HG02943 (cell line): ENCODE measurements around the gene NINJ2.
A peak's percentile ranks its signal among the peaks of the same experiment; 100 is the strongest.
"Not testable (repeated sequence)": the region's sequence is repeated elsewhere in the genome, so short reads cannot be mapped to it uniquely, and the experiment has no call there.

Source experiments
- ATAC-seq: cut with Tn5 transposase; IDR thresholded peaks from one replicate; pipeline ENCODE4 v1.9.1; 2021; ENCODE audit warnings: mild to moderate bottlenecking, low read depth, moderate library complexity; ENCODE audit not compliant: unreplicated experiment

Gene NINJ2

GRCh38 chr12:643475-644302 lies 19.6 kb downstream of the NINJ2 start:
- ATAC-seq: no peak

GRCh38 chr12:642633-643474 lies 20.4 kb downstream of the NINJ2 start:
- peak; percentile 67 for ATAC-seq

- ATAC-seq: not testable (repeated sequence)
These were observed 21.9 kb downstream of the NINJ2 start for GRCh38 chr12:641321-641720.

- ATAC-seq: no peak
These were observed 22.5 kb downstream of the NINJ2 start for GRCh38 chr12:640773-641172.

GRCh38 chr12:639988-640387 lies 23.3 kb downstream of the NINJ2 start:
- no peak for ATAC-seq

GRCh38 chr12:639566-639965 lies 23.7 kb downstream of the NINJ2 start:
- ATAC-seq: no peak

GRCh38 chr12:638953-639557 lies 24.2 kb downstream of the NINJ2 start:
- ATAC-seq: no peak

- ATAC-seq: no peak
These were observed 26.6 kb downstream of the NINJ2 start for GRCh38 chr12:636632-637031.

- no peak for ATAC-seq
These were observed 29.5 kb downstream of the NINJ2 start for GRCh38 chr12:633731-634130.

- no peak for ATAC-seq
These were observed 31.0 kb downstream of the NINJ2 start for GRCh38 chr12:632102-632696.

- peak; percentile 86 for ATAC-seq
These were observed 32.3 kb downstream of the NINJ2 start for GRCh38 chr12:630656-631632.

- ATAC-seq: not testable (repeated sequence)
These were observed 34.5 kb downstream of the NINJ2 start for GRCh38 chr12:628742-629078.

GRCh38 chr12:627863-628741 lies 35.1 kb downstream of the NINJ2 start:
- no peak for ATAC-seq

- no peak for ATAC-seq
These were observed 36.0 kb downstream of the NINJ2 start for GRCh38 chr12:627285-627684.

GRCh38 chr12:625998-626397 lies 37.2 kb downstream of the NINJ2 start:
- no peak for ATAC-seq

- no peak for ATAC-seq
These were observed 39.3 kb downstream of the NINJ2 start for GRCh38 chr12:623865-624372.

- no peak for ATAC-seq
These were observed 39.9 kb downstream of the NINJ2 start for GRCh38 chr12:623172-623864.

- ATAC-seq: no peak
These were observed 40.8 kb downstream of the NINJ2 start for GRCh38 chr12:622416-622815.
